PC-9 (cell line): ENCODE measurements around the gene ARHGAP28. TPM values are rescaled to one million over a fixed set of nuclear protein-coding genes. Genes with fewer than 3 reads are reported as not detected.

Source experiments
- BruUV-seq: library from RNA; stranded (reverse); fragments of 400-500 nt; replicated peaks from 2 replicates; lab custom pipeline; 2021; lab: Mats Ljungman, UMichigan
- CTCF ChIA-PET: fragments of 300-600 bp; sonication (Branson Sonifier 250); formaldehyde crosslinking; loops from one replicate; lab custom pipeline; 2022; ENCODE audit warnings: antibody characterized with exemption; lab: Charles Lee
- POLR2A ChIA-PET: fragments of 300-600 bp; sonication (Branson Sonifier 250); formaldehyde crosslinking; loops from one replicate; lab custom pipeline; 2022; ENCODE audit warnings: antibody characterized with exemption; ENCODE audit not compliant: unreplicated experiment; lab: Charles Lee
- DNase-seq, 2 experiments: peaks; one replicate each; pipeline versions ENCODE4 v3.0.0 to v3.0.0-alpha.2; 2015 to 2022; ENCODE audit warnings: mixed read lengths in 1 of 2
- H2AFZ ChIP-seq: fragments of 200-600 bp; sonication (generic); 2 replicates; pipeline ENCODE4 v1.8.1; 2017; ENCODE audit warnings: antibody characterized with exemption
- H3F3A ChIP-seq: fragments of 200-600 bp; sonication (generic); 2 replicates; pipeline ENCODE4 v1.8.1; 2017; ENCODE audit warnings: antibody characterized with exemption, mild to moderate bottlenecking, low read depth; ENCODE audit not compliant: insufficient read depth
- H3K27ac ChIP-seq: fragments of 200-600 bp; sonication (generic); 2 replicates; pipeline ENCODE4 v1.6.1; 2016; ENCODE audit warnings: mixed run types
- H3K27me3 ChIP-seq: fragments of 200-600 bp; sonication (generic); 2 replicates; pipeline ENCODE4 v1.6.1; 2016; ENCODE audit warnings: low read depth, mixed run types; ENCODE audit not compliant: insufficient read depth
- H3K36me3 ChIP-seq: fragments of 200-600 bp; sonication (generic); 2 replicates; pipeline ENCODE4 v1.6.1; 2016; ENCODE audit warnings: low read depth, mixed run types
- H3K4me1 ChIP-seq: fragments of 200-600 bp; sonication (generic); replicated peaks from 2 replicates; pipeline ENCODE4 v1.6.1; 2016; ENCODE audit warnings: mixed run types; ENCODE audit not compliant: insufficient read depth
- H3K4me2 ChIP-seq: fragments of 200-600 bp; sonication (generic); 2 replicates; pipeline ENCODE4 v1.6.1; 2017; ENCODE audit warnings: mixed run types
- H3K4me3 ChIP-seq: fragments of 200-600 bp; sonication (generic); 2 replicates; pipeline ENCODE4 v1.6.1; 2016; ENCODE audit warnings: mixed run types
- H3K79me2 ChIP-seq: fragments of 200-600 bp; sonication (generic); 2 replicates; pipeline ENCODE4 v1.6.1; 2017; ENCODE audit warnings: low read depth, mixed run types
- H3K9me2 ChIP-seq: fragments of 200-600 bp; sonication (generic); 2 replicates; pipeline ENCODE4 v1.8.1; 2017; ENCODE audit warnings: mild to moderate bottlenecking; ENCODE audit not compliant: insufficient read depth
- H3K9me3 ChIP-seq: fragments of 200-600 bp; sonication (generic); 2 replicates; pipeline ENCODE4 v1.8.1; 2016; ENCODE audit warnings: low read depth; ENCODE audit not compliant: insufficient read depth
- H4K20me1 ChIP-seq: fragments of 200-600 bp; sonication (generic); 2 replicates; pipeline ENCODE4 v1.8.1; 2017; ENCODE audit not compliant: insufficient read depth
- CTCF ChIP-seq: fragments of 200-600 bp; sonication (generic); conservative IDR thresholded peaks from 2 replicates; pipeline ENCODE4 v1.6.1; 2017; ENCODE audit warnings: mixed run types, antibody characterized with exemption, mild to moderate bottlenecking, moderate library complexity
- EZH2 ChIP-seq: fragments of 200-600 bp; sonication (generic); IDR thresholded peaks from 2 replicates; pipeline ENCODE4 v1.8.0; 2017; ENCODE audit warnings: antibody characterized with exemption, low read depth
- intact Hi-C: fragments of 100-400 bp; cut with micrococcal nuclease; formaldehyde crosslinking; loops from one replicate; pipeline ENCODE4 v1.10.0; 2022; ENCODE audit not compliant: unreplicated experiment
- total RNA-seq: library from RNA; stranded (reverse); gene quantifications from 2 replicates; pipeline ENCODE4 v1.2.3, GENCODE V29; 2021

Gene ARHGAP28
- total RNA-seq, 1 experiment from 2014 or later = not detected

- Histone ChIP-seq H3K4me3 (no peak overlapping the region), H3F3A (no peaks in the 10 kb centered on the region), H3K4me1 (no peaks in the 10 kb centered on the region), H2AFZ (no peak overlapping the region), H3K27ac (no peak overlapping the region), H3K4me2 (no peak overlapping the region), H3K27me3 (peaks cover 85% of the 10 kb centered on the region), H4K20me1 (no peaks in the 10 kb centered on the region), H3K9me2 (no peaks in the 10 kb centered on the region), H3K9me3 (no peaks in the 10 kb centered on the region), H3K36me3 (no peaks in the 10 kb centered on the region), H3K79me2 (no peaks in the 10 kb centered on the region)
- no TSS peak for BruUV-seq
- DNase-seq = no peak
- POLR2A ChIA-PET = no interaction called here
- intact Hi-C loops = no loop called here
- no peak for TF ChIP-seq EZH2
- no peak for TF ChIP-seq CTCF
- CTCF ChIA-PET = no interaction called here
Measured at GRCh38 chr18:6878556-6879297, 149.2 kb downstream of the ARHGAP28 start.

GRCh38 chr18:6879508-6880195 is 150.1 kb downstream of the ARHGAP28 start:
- Histone ChIP-seq H3K27ac (no peak overlapping the region), H3K4me3 (no peak overlapping the region), H3K4me2 (no peak overlapping the region), H3K36me3 (no peaks in the 10 kb centered on the region), H3K9me3 (no peaks in the 10 kb centered on the region), H3K9me2 (no peaks in the 10 kb centered on the region), H3K27me3 (peaks cover 88% of the 10 kb centered on the region), H2AFZ (no peak overlapping the region), H3K4me1 (no peaks in the 10 kb centered on the region), H3F3A (no peaks in the 10 kb centered on the region), H4K20me1 (no peaks in the 10 kb centered on the region), H3K79me2 (no peaks in the 10 kb centered on the region)
- no peak for DNase-seq
- ChIA-PET POLR2A (no interaction called here), CTCF (no interaction called here)
- TF ChIP-seq CTCF (no peak), EZH2 (no peak)
- intact Hi-C loops = no loop called here
- BruUV-seq = no TSS peak

GRCh38 chr18:6881034-6881820 is 151.7 kb downstream of the ARHGAP28 start:
- Histone ChIP-seq H2AFZ (no peak overlapping the region), H3K4me1 (no peaks in the 10 kb centered on the region), H3K9me2 (no peaks in the 10 kb centered on the region), H3K27me3 (peaks cover 88% of the 10 kb centered on the region), H3K4me2 (no peak overlapping the region), H3F3A (no peaks in the 10 kb centered on the region), H4K20me1 (no peaks in the 10 kb centered on the region), H3K36me3 (no peaks in the 10 kb centered on the region), H3K4me3 (no peak overlapping the region), H3K27ac (no peak overlapping the region), H3K79me2 (no peaks in the 10 kb centered on the region), H3K9me3 (no peaks in the 10 kb centered on the region)
- BruUV-seq = no TSS peak
- TF ChIP-seq EZH2 (no peak), CTCF (no peak)
- DNase-seq = no peak
- intact Hi-C loops = no loop called here
- ChIA-PET POLR2A (no interaction called here), CTCF (no interaction called here)
